ENCODE results near the gene KIF3A.

KIF3A gene

GRCh38 chr5:132661231-132662003 is 75.9 kb downstream of the KIF3A start:
- no peak for DNase-seq

- DNase-seq = no peak
These were observed 77.5 kb downstream of the KIF3A start for GRCh38 chr5:132659598-132660493.

- DNase-seq = no peak
These were observed 78.7 kb downstream of the KIF3A start for GRCh38 chr5:132658381-132659302.

- no peak for DNase-seq
These were observed 79.5 kb downstream of the KIF3A start, which contains the start of gene IL13 for GRCh38 chr5:132657676-132658380. TSS of gene IL13 (plus strand) at chr5:132658173. CDS start at chr5:132658187, 14 bp downstream.

GRCh38 chr5:132656774-132657355 is 80.5 kb downstream of the KIF3A start:
- DNase-seq = no peak

- no peak for DNase-seq
These were observed 81.2 kb downstream of the KIF3A start for GRCh38 chr5:132655821-132656773.

GRCh38 chr5:132653716-132654115 is 83.6 kb downstream of the KIF3A start:
- DNase-seq = no peak

GRCh38 chr5:132651838-132652469 is 85.4 kb downstream of the KIF3A start:
- no peak for DNase-seq

- no peak for DNase-seq
These were observed 89.0 kb downstream of the KIF3A start for GRCh38 chr5:132648355-132648754.

GRCh38 chr5:132647473-132647872 is 89.9 kb downstream of the KIF3A start:
- no peak for DNase-seq

GRCh38 chr5:132646583-132647266 is 90.6 kb downstream of the KIF3A start:
- no peak for DNase-seq

- no peak for DNase-seq
These were observed 93.2 kb downstream of the KIF3A start for GRCh38 chr5:132644177-132644576.
